ENCODE data around the gene ADAMTS7.
"Not testable (repeated sequence)": the region's sequence is repeated elsewhere in the genome, so short reads cannot be mapped to it uniquely, and the experiment has no call there.

DNA sequence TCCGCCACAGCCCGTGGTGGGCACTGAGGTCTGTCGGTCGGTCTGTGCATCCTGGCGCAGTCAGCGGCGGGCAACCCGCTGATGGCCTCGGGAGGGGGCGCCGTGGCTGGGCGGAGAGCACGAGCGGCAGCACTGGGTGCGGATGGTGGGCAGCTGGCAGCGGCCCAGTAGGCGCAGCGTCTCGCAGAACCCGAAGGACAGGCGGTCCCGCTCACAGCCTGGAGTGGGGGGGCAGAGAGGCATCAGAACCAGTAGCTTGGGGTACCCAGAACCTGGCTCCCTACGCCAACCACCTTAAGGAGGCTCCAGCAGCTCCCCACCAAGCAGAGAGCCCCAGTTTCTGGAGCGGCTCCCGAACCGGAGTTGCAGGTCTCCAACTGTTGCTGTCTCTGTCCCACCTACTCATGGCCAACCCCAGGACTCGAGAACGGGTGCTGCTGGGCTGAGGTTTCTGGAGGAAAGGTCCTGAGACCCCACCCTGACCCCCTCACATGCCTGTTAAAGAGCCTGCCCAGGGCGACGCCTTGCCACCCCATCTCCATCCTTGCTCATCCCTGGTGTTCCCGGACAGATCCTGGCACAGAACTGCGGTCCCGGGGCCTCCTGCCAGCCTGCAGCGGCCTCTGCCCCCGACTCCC, 51.8 kb downstream of the ADAMTS7 start:
- not testable (repeated sequence) for TF ChIP-seq CTCF (IDR thresholded peaks at IDR 0.05); EZH2 (IDR thresholded peaks at IDR 0.05; ENCODE audit: borderline replicate concordance, insufficient read depth, low read depth, low read length, poor library complexity, severe bottlenecking)

Data from B cell (primary cell).